ENCODE data around the gene TMEM258. TPM values are rescaled to one million over a fixed set of nuclear protein-coding genes. Genes with fewer than 3 reads are reported as not detected.

The TMEM258 gene
- total and polyA plus RNA-seq, 9 of the 15 experiments (the other 6 are each of a cell fraction or from before 2014, with no cell fraction given): 97.2 to 856 (median 231) TPM

DNA sequence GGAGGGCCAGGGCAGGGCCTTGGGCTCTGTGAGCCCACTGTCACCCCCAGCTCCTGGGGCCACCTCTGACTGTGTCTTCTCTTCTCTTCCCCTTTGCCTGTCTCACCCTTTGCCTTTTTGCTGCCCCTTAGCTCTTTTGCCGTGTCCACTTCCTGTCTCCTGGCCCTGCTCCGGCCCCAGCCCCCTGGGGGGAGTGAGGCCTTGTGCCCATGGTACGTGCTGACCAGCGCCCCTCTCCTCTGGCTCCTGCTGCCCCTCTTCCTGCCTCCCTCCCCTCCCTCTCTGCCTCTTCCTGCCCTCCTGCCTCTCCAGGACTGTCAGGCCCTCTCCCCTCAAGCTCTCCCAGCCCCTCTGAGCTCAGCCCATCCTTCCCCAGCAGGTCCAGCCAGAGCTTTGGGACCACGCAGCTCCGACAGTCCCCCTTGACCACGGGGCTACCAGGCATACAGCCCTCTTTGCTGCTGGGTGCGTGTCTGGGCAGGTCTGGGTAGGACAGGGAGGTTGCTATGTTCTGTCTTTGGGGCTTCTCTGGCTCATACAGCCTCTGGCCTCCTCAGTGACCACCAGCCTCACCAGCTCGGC lies 11.7 kb downstream of the TMEM258 start:
- TF ChIP-seq SIN3A (IDR thresholded peaks at IDR 0.05; ENCODE audit: borderline replicate concordance in 2 of 2, control insufficient read depth in 1 of 2, low read depth in 2 of 2, low read length in 2 of 2) (no peak), POLR2G (IDR thresholded peaks at IDR 0.05; ENCODE audit: low read depth, low read length) (peak; percentile 30; the same call in 1 of the 2 replicates)
- BruUV-seq (replicated peaks): no TSS peak

More for the DNA sequence above, 11.7 kb downstream of the TMEM258 start:
- Histone ChIP-seq H3K9ac (ENCODE audit: insufficient read depth in 1 of 2, low read depth in 2 of 2, low read length in 2 of 2) (peak overlapping the region in 1 of 2 experiments; percentile 69; a peak in 1 of 4 replicates), H3K9me3 (replicated peaks; ENCODE audit: control insufficient read depth, insufficient read depth, low read depth, low read length) (no peaks in the 10 kb centered on the region), H2AFZ (ENCODE audit: low read depth, low read length) (no peak overlapping the region), H3K4me3 (no peak overlapping the region), H3K36me3 (ENCODE audit: control insufficient read depth, insufficient read depth, low read length) (peaks cover 51% of the 10 kb centered on the region; the same call in 2 of the 3 replicates), H3K79me2 (ENCODE audit: control insufficient read depth, insufficient read depth, low read length) (no peaks in the 10 kb centered on the region), H4K20me1 (replicated peaks; ENCODE audit: control insufficient read depth, insufficient read depth, low read length) (peaks cover 6% of the 10 kb centered on the region; the same call in 1 of the 2 replicates), H3K4me1 (replicated peaks in 1 of 2; ENCODE audit: control insufficient read depth in 2 of 2, insufficient read depth in 2 of 2, low read length in 2 of 2) (peaks cover 0 to 36% of the 10 kb centered on the region in 2 experiments; a peak in 2 of 5 replicates), H3K9me1 (ENCODE audit: control insufficient read depth, insufficient read depth, low read length) (no peaks in the 10 kb centered on the region), H3K27ac (ENCODE audit: extremely low read depth, low read depth, low read length) (no peak overlapping the region), H3K4me2 (ENCODE audit: insufficient read depth, low read length) (no peak overlapping the region), H3K27me3 (ENCODE audit: control insufficient read depth in 2 of 2, insufficient read depth in 2 of 2, low read length in 2 of 2) (no peaks in the 10 kb centered on the region)
- ATAC-seq (no peak), FAIRE-seq (no peak), DNase-seq (ENCODE audit: extremely low read depth in 1 of 4, low spot score in 3 of 4) (no peak)
- ChIA-PET CTCF (ENCODE audit: low intra/inter-chr PET ratio) (no interaction called here), POLR2A (interaction anchor here (0.6 to 2.8 kb wide), 9 partner anchors 9 to 351 kb away, joined by 3 to 21 read pairs (median 4); partner anchors contain the start of genes CPSF7, FEN1, SDHAF2 and TMEM258)
- WGBS (ENCODE audit: insufficient coverage, low coverage, missing lambda C conversion rate): 73% methylated on average over 7 of the region's 9 CpGs
- intact Hi-C loops (cut with micrococcal nuclease): no loop called here
- in situ Hi-C loops (cut with MboI): no loop called here

All from K562 (cell line).